DND-41 (cell line): ENCODE results near the gene NDUFS6.

ENCODE experiments used
- CTCF ChIP-seq: IDR thresholded peaks from 2 replicates; pipeline ENCODE4 v1.5.1; 2012; ENCODE audit warnings: borderline replicate concordance, low read length, moderate library complexity, mild to moderate bottlenecking; ENCODE audit not compliant: poor library complexity, severe bottlenecking; ENCODE audit errors: extremely low read depth
- EZH2 ChIP-seq: IDR thresholded peaks from 3 replicates; pipeline ENCODE4 v1.6.1; 2012; ENCODE audit warnings: borderline replicate concordance, low read depth, mild to moderate bottlenecking, moderate library complexity, low read length, inconsistent platforms; ENCODE audit not compliant: severe bottlenecking

DNA sequence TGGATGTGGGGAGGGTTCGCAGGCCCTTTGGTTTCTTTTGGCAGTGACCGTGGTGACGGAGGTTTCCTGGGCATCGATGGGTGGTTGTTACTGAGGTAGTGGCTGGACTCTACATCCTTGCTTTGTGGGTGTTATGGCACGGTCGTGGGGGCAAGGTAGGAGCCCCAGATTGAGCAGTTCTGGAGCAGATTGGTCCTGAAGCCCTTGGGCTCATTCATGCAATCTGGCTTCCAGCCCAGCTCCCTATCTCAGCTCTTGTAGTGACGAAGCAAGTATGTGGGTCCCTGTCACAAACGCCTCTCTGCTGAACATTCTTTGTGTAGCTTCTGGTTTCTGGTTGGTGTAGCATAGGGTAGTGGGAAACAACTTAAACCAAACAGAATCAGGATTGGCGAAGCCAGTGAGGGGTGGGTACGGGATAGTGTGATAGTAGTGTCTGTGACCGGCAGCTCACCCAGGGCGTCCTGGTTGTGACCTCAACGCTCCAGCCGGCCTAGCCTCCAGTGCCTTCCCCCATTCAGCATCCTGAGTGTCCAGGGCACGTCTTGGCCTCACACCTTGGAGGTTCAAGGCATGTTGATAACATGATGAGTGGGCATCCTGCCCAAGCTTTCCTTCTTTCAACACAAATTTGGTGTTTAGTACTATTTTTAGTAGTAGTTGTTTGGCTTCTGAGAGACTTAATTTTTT, 2.9 kb downstream of the NDUFS6 start:
- no peak for TF ChIP-seq CTCF
- TF ChIP-seq EZH2: no peak
